Measurements from ENCODE around the gene ACTL10. TPM values are rescaled to one million over a fixed set of nuclear protein-coding genes. Genes with fewer than 3 reads are reported as not detected.
"Not testable (repeated sequence)": the region's sequence is repeated elsewhere in the genome, so short reads cannot be mapped to it uniquely, and the experiment has no call there.

Gene ACTL10
- total RNA-seq: 1 to 10 TPM; 1.2 to 2.4 TPM

GRCh38 chr20:33666293-33667244 lies at the start of gene ACTL10:
Gene ACTL10, plus strand, starts transcription at chr20:33666943. Its CDS starts 555 bp downstream, at chr20:33667498.
- peaks cover 5 to 6% of the 10 kb centered on the region in 2 donors for H3K36me3 Mint-ChIP-seq
- no peaks in the 10 kb centered on the region for H3K9me3 Mint-ChIP-seq
- peak; percentile 83 to 88 for DNase-seq (ENCODE audit: low spot score in 2 of 2)
- peak within 1 kb of the TSS; percentile 92 to 93 for H3K27ac Mint-ChIP-seq
- peak; percentile 62 to 63 for ATAC-seq

GRCh38 chr20:33621717-33622400 lies 44.9 kb upstream of the ACTL10 start:
- peaks cover 0 to 11% of the 10 kb centered on the region in 2 donors for H3K36me3 Mint-ChIP-seq
- ATAC-seq (no peak), DNase-seq (ENCODE audit: low spot score in 2 of 2) (no peak)
- H3K9me3 Mint-ChIP-seq: no peaks in the 10 kb centered on the region
- H3K27ac Mint-ChIP-seq: no peak overlapping the region

DNA sequence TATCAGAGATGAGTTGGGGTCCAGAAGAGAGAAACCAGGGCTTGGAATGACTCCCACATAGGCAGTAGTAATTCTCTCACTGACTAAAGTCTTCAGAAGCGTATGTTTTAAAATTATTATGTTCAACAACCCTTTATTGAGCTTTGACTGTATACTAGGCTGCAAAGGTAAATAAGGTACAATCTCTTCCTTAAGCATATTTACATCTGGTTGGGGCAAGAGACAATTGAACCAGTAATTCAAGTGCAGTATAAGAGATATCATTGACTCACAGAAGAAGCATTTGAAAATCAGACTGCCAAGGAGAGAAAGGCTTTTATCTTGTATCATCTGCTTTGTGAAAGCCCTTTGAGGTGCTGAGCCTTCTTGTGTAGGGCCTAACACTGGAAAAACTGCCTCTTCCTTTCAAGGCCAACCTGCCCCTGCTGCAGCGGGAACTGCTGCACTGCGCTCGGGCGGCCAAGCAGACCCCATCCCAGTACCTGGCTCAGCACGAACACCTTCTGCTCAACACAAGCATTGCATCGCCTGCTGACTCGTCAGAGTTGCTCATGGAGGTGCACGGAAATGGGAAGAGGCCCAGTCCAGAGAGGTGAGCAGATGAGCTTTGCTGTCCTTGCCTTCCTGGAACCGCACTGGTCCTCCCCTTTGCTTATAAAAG lies 43.9 kb upstream of the ACTL10 start:
- peaks cover 0 to 11% of the 10 kb centered on the region in 2 donors for H3K36me3 Mint-ChIP-seq
- no peak overlapping the region for H3K27ac Mint-ChIP-seq
- no peaks in the 10 kb centered on the region for H3K9me3 Mint-ChIP-seq
- no peak for DNase-seq (ENCODE audit: low spot score in 2 of 2)
- no peak for ATAC-seq

DNA sequence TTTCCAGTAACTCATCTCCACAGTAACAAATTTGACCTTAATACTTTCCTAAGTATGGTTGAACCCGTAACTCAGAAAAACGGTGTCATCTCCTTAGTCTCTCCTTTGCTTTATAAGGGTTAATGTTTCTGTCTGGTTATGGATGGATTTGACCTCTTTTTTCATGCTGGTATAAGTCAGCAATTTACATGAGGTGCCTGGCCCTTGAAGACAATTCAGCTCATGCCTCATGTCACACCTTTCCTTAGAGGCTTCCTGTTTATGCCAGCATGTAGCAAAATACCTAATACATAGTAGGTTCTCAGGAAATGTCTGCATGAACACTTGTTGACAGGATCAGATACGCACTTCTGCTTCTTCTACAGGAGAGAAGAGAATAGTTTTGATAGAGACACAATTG lies 42.3 kb upstream of the ACTL10 start:
- peaks cover 0 to 11% of the 10 kb centered on the region in 2 donors for H3K36me3 Mint-ChIP-seq
- H3K27ac Mint-ChIP-seq: no peak overlapping the region
- no peaks in the 10 kb centered on the region for H3K9me3 Mint-ChIP-seq
- no peak for DNase-seq (ENCODE audit: low spot score in 2 of 2)
- peak in 1 of 2 donors; percentile 35 for ATAC-seq

GRCh38 chr20:33626190-33626589 lies 40.6 kb upstream of the ACTL10 start:
- peaks cover 0 to 11% of the 10 kb centered on the region in 2 donors for H3K36me3 Mint-ChIP-seq
- no peaks in the 10 kb centered on the region for H3K9me3 Mint-ChIP-seq
- peak overlapping the region in 1 of 2 donors; percentile 78 for H3K27ac Mint-ChIP-seq
- ATAC-seq (no peak), DNase-seq (ENCODE audit: low spot score in 2 of 2) (no peak)

DNA sequence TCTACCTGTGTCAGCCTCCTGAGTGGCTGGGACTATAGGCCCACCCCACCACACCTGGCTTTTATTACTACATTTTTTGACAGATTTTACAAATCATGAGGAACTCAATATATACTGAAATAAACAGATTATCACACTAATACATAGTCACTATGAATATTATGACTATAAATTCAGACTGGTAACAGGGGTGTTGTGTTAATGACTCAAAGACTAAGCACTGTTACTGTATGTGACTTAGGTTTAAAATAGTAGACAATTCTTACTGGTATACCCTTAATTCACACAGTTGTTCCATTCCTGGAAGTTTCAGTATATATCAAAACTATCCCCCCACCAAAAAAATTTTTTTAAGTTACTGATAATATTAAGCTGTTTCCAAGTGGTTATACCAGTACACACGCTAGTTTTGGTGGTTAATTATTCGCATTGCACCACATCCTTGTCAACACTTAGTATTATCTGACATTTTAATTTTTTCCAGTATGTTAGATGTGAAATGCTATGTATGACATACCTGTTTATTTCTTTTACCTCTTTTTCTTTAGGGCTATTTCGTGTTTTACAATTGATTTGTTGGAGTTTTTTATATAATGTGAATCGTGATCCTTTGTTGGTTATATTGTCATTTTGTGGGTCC lies 39.0 kb upstream of the ACTL10 start:
- DNase-seq (ENCODE audit: low spot score in 2 of 2): no peak
- peak in 1 of 2 donors; percentile 24 for ATAC-seq
- Mint-ChIP-seq H3K27ac (no peak overlapping the region), H3K9me3 (no peaks in the 10 kb centered on the region), H3K36me3 (peaks cover 0 to 11% of the 10 kb centered on the region in 2 donors)

DNA sequence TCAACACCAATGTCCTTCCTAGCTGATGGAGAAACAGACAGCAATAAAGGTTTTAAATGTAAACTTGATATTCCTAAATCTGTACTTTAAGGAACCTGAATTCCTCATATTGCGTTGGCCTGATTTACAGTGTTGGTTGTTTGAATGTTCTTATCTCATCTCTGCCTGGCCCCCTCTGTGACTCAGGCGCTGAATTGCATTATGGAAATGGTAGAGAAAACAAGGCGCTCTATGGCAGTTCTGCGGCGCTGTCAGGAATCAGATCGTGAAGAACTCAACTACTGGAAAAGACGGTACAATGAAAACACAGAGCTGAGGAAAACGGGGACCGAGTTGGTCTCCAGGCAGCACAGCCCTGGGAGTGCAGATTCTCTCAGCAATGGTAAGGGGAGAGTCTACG lies 37.2 kb upstream of the ACTL10 start:
- Mint-ChIP-seq H3K36me3 (peaks cover 0 to 8% of the 10 kb centered on the region in 2 donors), H3K27ac (no peak overlapping the region)
- no peak for DNase-seq (ENCODE audit: low spot score in 2 of 2)

DNA sequence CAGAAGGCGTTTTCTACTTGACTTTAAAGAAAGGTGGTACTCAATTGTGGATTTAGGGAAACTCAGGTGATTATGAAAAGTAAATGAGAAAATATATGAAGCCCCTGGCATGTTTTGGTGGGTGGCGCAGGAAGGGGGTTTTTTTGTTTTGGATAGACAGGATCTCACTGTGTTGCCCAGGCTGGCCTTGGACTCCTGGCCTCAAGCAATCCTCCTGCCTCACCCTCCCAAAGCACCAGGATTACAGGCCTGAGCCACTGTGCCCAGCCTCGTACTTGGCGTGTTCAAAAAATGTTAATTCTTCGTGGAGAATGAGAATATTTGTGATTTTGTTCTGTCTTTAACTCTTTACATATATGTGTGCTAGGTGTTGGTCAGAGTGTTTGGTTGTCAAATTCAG lies 36.8 kb upstream of the ACTL10 start:
- no peaks in the 10 kb centered on the region for H3K9me3 Mint-ChIP-seq
- H3K36me3 Mint-ChIP-seq: peaks cover 0 to 4% of the 10 kb centered on the region in 2 donors
- no peak for ATAC-seq
- no peak overlapping the region for H3K27ac Mint-ChIP-seq
- DNase-seq (ENCODE audit: low spot score in 2 of 2): no peak

More for the DNA sequence above, 37.2 kb upstream of the ACTL10 start:
- H3K9me3 Mint-ChIP-seq: no peaks in the 10 kb centered on the region
- no peak for ATAC-seq

DNA sequence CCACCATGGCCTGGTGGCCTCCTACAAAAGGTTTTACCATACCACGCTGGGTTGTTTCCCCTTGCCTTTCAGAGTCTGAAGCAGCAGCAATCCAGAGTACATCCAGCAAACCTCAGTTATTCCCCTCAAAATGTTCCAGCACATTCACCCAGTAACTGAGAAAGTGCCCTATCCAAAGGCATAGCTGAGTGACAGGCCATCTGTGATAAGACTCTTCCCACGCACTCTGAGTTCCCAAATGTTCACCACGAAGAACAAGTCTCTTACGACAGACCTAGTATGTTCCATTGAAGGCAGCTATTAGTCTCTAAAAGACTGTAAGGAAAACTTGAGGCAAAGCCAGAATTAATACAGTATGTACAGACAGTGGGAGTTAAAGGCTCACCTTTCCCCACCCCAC lies 36.2 kb upstream of the ACTL10 start:
- ATAC-seq: no peak
- H3K27ac Mint-ChIP-seq: no peak overlapping the region
- DNase-seq (ENCODE audit: low spot score in 2 of 2): no peak
- no peaks in the 10 kb centered on the region for H3K36me3 Mint-ChIP-seq
- no peaks in the 10 kb centered on the region for H3K9me3 Mint-ChIP-seq

DNA sequence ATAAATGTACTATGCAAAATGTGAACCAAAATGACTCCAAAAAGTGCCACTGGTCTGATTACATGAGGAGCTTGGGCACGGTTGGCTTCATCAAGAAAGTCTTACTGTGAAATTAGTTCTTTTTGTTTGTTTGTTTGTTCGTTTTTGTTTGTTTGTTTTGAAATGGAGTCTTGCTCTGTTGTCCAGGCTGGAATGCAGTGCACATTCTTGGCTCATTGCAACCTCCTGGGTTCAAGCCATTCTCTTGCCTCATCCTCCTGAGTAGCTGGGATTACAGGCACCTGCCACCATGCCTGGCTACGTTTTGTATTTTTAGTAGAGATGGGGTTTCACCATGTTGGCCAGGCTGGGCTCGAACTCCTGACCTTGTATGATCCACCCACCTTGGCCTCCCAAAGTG lies 34.8 kb upstream of the ACTL10 start:
- DNase-seq (ENCODE audit: low spot score in 2 of 2); ATAC-seq; H3K27ac Mint-ChIP-seq; H3K9me3 Mint-ChIP-seq; H3K36me3 Mint-ChIP-seq: not testable (repeated sequence)

DNA sequence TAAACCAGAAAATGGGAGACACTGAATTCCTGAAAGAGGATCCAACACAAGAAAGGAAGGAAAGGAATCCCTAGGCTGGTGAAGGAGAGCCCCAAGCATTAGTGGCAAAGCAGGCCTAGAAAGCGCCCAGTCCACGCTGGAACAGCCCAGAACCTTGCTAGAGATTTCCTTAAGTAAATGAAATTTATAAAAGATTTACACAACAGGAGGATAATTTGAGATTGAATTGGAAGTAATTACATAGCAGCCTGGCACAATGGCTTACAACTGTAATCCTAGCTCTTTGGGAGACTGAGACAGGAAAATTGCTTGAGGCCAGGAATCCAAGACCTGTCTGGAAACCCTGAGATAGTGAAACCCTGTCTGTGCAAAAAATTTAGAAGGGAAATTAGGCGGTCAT lies 31.4 kb upstream of the ACTL10 start:
- ATAC-seq (no peak), DNase-seq (ENCODE audit: low spot score in 2 of 2) (no peak)
- no peak overlapping the region for H3K27ac Mint-ChIP-seq
- peaks cover 0 to 5% of the 10 kb centered on the region in 2 donors for H3K36me3 Mint-ChIP-seq
- H3K9me3 Mint-ChIP-seq: no peaks in the 10 kb centered on the region

- peak overlapping the region in 1 of 2 donors; percentile 31 for H3K27ac Mint-ChIP-seq
- no peak for DNase-seq (ENCODE audit: low spot score in 2 of 2)
- H3K36me3 Mint-ChIP-seq: peaks cover 0 to 5% of the 10 kb centered on the region in 2 donors
- no peaks in the 10 kb centered on the region for H3K9me3 Mint-ChIP-seq
- ATAC-seq: no peak
These were observed 30.0 kb upstream of the ACTL10 start for GRCh38 chr20:33636776-33637175.

DNA sequence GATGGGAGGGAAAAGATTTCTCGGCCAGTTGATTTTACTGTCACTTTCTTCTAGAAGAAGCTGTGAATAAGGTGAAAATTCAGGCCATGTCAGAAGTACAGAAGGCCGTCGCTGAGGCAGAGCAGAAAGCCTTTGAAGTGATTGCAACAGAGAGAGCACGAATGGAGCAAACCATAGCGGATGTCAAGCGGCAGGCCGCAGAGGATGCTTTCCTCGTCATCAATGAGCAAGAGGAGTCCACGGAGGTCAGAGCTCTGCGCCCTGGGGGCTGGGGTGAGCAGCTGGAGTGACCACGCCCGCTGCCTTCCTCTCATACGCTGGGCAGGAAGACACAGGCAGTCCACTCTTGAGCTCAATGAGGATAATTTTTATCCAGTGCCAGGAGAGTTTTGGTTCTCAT lies 26.5 kb upstream of the ACTL10 start:
- Mint-ChIP-seq H3K27ac (no peak overlapping the region), H3K9me3 (no peaks in the 10 kb centered on the region), H3K36me3 (peaks cover 0 to 5% of the 10 kb centered on the region in 2 donors)
- no peak for DNase-seq (ENCODE audit: low spot score in 2 of 2)
- no peak for ATAC-seq

GRCh38 chr20:33644313-33645071 lies 22.3 kb upstream of the ACTL10 start:
- DNase-seq (ENCODE audit: low spot score in 2 of 2) (no peak), ATAC-seq (no peak)
- Mint-ChIP-seq H3K27ac (no peak overlapping the region), H3K36me3 (peaks cover 0 to 5% of the 10 kb centered on the region in 2 donors), H3K9me3 (no peaks in the 10 kb centered on the region)

DNA sequence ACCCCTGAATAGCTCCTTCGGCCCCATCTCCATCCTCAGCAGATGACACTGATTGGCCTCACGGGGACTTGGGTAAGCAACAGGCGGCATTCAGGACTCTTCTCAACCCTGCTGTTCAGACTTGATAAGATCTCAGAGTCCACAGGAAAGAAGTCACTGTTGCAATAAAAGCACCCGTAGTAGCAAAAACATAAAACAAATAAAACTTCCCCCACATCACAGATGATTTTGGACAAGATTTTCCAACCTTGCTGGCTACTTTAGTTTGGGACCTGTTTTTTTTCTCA lies 21.7 kb upstream of the ACTL10 start:
- no peaks in the 10 kb centered on the region for H3K9me3 Mint-ChIP-seq
- H3K36me3 Mint-ChIP-seq: peaks cover 0 to 2% of the 10 kb centered on the region in 2 donors
- no peak for ATAC-seq
- H3K27ac Mint-ChIP-seq: peak overlapping the region in 1 of 2 donors; percentile 74
- DNase-seq (ENCODE audit: low spot score in 2 of 2): no peak

DNA sequence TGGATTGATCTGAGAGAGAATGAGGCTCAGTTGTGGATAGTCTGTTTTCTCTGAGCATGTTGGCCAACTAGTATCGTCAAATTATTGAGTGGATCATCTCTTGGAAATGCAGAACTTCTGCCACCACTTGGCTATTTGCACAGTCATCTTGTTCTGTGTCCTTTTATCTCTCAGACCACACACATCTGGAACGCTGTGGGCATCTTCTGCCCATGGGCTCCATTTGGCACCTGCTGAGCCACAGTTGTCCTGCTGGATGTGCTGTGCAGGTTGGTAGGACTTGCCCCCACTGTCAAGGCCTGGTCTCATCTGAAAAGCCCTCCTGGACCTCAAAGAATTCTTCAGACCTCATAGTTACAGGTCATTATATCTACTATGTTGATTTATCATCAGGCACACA lies 21.3 kb upstream of the ACTL10 start:
- DNase-seq (ENCODE audit: low spot score in 2 of 2): no peak

More for the DNA sequence above, 21.3 kb upstream of the ACTL10 start:
- Mint-ChIP-seq H3K27ac (peak overlapping the region in 1 of 2 donors; percentile 74), H3K9me3 (no peaks in the 10 kb centered on the region), H3K36me3 (no peaks in the 10 kb centered on the region)
- ATAC-seq: no peak

Measured in activated naive CD4-positive, alpha-beta T cell treated with anti-CD3 and anti-CD28 coated beads, Interleukin-2, amount 50 U/mL, for 72 hours (primary cell).